Fibroblast of the aortic adventitia (primary cell): ENCODE measurements around the gene RNU2-63P. TPM values are rescaled to one million over a fixed set of nuclear protein-coding genes. Genes with fewer than 3 reads are reported as not detected.

Experiments used
- DNase-seq: peaks from one replicate; pipeline ENCODE4 v3.0.0-alpha.2; 2010; ENCODE audit warnings: low read depth
- H3K4me3 ChIP-seq: 2 replicates; pipeline ENCODE4 v1.5.1; 2011; ENCODE audit warnings: low read depth, mild to moderate bottlenecking, control low read depth, low read length, moderate library complexity
- total RNA-seq: library from RNA; depleted of rRNA; stranded (reverse); fragments of >200 nt; gene quantifications from 2 replicates; pipeline ENCODE4 v1.2.3, GENCODE V29; 2012; ENCODE audit warnings: low replicate concordance
- TF ChIP-seq, protein P1 (sequence below): IDR thresholded peaks from 2 replicates; pipeline ENCODE4 v1.5.1; 2011; ENCODE audit warnings: mild to moderate bottlenecking, low read length, control low read depth, inconsistent platforms; ENCODE audit not compliant: insufficient read depth

RNU2-63P gene
- not detected in 2 replicates for total RNA-seq

DNA sequence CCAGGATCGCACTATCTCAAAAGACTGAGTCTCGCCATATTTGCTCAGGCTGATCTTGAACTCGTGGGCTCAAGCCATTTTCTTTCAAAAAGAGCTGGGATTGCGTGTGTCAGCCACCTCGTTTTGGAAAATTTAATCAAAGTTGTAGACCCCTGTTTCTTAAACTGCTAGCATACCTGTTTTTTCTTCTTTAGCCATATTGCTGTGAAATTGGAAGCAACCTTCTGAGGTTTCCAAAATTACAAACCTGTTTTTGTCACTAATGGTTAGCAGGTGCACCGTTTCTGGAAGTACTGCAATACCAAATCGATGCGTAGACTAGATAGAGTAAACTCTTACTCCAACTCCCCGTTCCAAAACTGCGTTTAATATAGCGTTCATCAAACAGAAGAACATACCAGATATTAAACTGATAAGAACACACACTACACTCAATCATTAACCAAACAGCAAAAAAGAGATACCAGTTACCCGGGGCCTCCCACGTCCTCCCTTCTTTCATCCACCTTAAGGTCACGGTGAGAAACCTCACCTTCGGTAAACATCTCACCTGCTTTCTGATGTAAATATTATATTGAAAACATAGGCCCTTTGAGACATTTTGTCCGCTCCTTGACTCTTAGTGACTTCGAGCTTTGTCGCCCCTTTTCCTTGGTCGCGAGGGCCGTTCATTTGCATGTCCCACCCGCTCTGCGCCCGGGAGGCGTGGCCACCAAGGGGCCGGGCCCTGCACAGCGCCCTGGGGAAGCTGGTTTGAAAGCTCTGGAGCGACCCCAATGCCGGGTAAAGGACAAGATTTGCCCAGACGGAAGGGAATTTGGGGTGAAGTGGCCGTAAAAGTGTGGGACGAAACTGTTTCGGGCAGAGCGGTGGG is at the start of gene RNU2-63P:
Gene RNU2-63P (minus strand): TSS at position 462 of the 874 bp plus-strand sequence.
- peak within 1 kb of the TSS; percentile 68 for H3K4me3 ChIP-seq
- TF ChIP-seq, protein P1, sequence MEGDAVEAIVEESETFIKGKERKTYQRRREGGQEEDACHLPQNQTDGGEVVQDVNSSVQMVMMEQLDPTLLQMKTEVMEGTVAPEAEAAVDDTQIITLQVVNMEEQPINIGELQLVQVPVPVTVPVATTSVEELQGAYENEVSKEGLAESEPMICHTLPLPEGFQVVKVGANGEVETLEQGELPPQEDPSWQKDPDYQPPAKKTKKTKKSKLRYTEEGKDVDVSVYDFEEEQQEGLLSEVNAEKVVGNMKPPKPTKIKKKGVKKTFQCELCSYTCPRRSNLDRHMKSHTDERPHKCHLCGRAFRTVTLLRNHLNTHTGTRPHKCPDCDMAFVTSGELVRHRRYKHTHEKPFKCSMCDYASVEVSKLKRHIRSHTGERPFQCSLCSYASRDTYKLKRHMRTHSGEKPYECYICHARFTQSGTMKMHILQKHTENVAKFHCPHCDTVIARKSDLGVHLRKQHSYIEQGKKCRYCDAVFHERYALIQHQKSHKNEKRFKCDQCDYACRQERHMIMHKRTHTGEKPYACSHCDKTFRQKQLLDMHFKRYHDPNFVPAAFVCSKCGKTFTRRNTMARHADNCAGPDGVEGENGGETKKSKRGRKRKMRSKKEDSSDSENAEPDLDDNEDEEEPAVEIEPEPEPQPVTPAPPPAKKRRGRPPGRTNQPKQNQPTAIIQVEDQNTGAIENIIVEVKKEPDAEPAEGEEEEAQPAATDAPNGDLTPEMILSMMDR = no peak
- DNase-seq = peak; percentile 74

DNA sequence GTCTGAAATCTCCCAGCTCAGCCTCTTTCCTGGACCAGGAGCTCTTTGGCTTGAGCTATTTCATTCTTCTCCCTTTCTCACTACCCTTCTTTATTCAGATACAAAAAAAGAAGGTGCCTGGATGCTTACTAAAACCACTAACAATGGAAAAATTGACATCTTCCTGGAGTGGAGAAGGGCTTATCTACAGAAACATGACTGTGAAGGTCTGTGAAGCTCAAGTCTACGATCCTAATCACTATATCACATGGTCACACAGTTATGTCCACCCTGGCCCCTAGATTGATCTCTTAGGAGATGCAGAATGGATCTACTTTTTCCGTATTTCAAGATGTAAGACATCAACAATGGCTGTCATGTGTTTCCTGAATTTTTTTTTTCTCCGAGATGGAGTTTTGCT is 44.9 kb upstream of the RNU2-63P start:
- no peak for DNase-seq
- TF ChIP-seq, protein P1 = no peak
- H3K4me3 ChIP-seq = no peak overlapping the region

DNA sequence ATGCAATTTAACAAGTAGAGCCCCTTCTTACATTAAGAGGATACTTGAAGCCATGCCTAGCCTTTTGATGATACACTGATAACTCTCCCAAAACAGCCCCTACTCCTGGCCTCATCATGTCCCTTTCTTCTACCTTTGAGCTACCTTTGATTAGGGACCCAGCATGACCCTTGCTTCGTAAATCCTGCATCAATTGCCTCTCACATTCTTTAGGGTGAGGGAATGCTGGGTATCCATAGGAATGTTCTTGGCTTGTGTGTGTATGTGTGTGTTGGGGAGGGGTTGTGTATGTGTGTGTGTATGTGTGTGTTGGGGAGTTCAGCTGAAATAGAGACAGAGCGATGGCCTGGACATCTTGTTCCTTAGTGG is 44.5 kb upstream of the RNU2-63P start:
- DNase-seq = no peak
- TF ChIP-seq, protein P1 = no peak
- no peak overlapping the region for H3K4me3 ChIP-seq

DNA sequence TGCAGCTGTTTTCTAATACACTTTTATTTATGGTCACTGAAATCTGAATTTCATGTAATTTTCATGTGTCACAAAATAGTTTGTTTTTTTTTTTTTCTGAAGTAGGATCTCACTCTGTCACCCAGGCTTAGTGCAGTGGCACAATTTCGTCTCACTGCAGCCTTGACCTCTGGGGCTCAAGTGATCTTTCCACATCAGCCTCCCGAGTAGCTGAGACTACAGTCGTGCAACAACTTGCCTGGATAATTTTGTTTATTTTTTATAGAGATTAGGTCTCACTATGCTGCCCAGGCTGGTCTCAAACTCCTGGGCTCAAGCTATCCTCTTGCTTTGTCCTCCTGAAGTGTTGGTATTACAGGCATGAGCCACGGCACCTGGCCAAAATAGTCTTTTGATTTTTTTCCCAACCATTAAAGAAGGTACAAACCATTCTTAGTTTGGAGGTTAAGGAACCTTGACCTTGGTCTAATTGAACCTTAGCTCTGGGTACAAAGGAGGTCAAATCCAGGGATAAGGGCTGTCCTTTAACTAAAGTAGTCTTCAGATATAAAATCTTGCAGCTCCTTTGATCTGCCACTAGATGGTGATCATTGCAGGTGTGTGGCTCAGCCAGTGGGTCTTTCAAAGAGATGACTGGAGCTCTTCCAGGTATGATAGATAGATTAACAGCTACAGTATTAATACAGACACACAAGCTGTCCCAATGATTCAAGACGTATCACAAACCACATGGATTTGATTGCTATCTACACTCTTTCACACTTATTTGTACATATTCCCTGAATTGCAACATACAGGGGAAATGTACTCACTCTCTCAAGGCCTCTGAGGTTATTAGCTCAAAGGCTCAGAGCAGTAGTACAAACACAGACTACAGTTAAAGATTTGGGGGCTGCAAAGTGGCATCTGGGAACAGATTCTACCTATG is 43.9 kb upstream of the RNU2-63P start:
- no peak overlapping the region for H3K4me3 ChIP-seq
- peak; percentile 52 for DNase-seq
- TF ChIP-seq, protein P1 = peak; percentile 85

DNA sequence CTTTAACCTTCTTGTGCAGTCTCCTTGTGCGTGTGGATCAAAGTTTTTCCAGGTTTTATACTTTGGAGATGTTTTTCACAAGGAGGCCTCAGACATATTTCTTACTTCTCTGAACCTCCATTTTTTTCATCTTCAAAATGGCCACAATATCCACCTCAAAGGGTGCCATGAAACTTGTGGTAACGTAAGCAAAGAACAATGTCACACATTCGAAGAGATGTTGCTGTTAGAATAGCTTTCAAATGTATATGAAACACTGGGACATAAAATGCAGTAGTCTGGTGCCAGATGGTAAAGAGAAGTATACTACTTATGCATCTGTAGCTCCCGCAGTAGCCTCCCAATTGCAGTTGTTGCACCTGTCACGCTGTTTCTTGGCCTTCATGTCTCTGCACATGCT is 41.8 kb upstream of the RNU2-63P start:
- H3K4me3 ChIP-seq = no peak overlapping the region
- TF ChIP-seq, protein P1 = no peak
- DNase-seq = no peak

DNA sequence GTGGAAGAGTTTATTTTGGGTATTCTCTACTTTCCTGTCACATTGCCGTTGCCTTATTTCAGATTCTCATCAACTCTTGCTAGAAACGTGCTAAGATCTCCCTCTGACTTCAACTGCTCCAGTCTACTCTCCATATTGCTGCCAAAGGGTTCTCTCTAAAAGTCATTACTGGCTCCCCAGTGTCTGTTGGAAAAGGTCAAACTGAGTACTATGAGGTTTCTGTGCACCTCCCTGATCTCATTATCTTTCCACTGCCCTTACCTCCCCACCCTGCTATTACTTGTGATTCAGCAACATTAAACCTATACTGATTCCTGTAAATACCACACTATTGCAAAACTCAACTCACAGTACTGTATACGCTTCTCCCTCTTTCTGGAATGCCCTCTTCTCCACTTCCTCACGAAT is 41.1 kb upstream of the RNU2-63P start:
- no peak overlapping the region for H3K4me3 ChIP-seq
- DNase-seq = no peak
- TF ChIP-seq, protein P1 = no peak
